ENCODE results near the gene BRMS1.
"Not testable (repeated sequence)": the region's sequence is repeated elsewhere in the genome, so short reads cannot be mapped to it uniquely, and the experiment has no call there.

BRMS1 gene

GRCh38 chr11:66344550-66345315 lies at the start of gene BRMS1:
Gene BRMS1 (minus strand): TSS chr11:66345104. CDS start chr11:66342234, 2,870 bp downstream.
- peak; percentile 83 for DNase-seq

GRCh38 chr11:66393954-66394353 lies 49.0 kb upstream of the BRMS1 start:
- no peak for DNase-seq

GRCh38 chr11:66391322-66391721 lies 46.4 kb upstream of the BRMS1 start:
- DNase-seq, result no peak

- peak; percentile 23 for DNase-seq
These were observed 44.0 kb upstream of the BRMS1 start for GRCh38 chr11:66388780-66389386.

- peak; percentile 40 for DNase-seq
These were observed 41.5 kb upstream of the BRMS1 start for GRCh38 chr11:66386171-66387069.

GRCh38 chr11:66384316-66384715 lies 39.4 kb upstream of the BRMS1 start:
- not testable (repeated sequence) for DNase-seq

GRCh38 chr11:66380264-66380663 lies 35.4 kb upstream of the BRMS1 start:
- DNase-seq, result not testable (repeated sequence)

GRCh38 chr11:66373690-66374287 lies 28.9 kb upstream of the BRMS1 start:
- DNase-seq, result not testable (repeated sequence)

- no peak for DNase-seq
These were observed 28.4 kb upstream of the BRMS1 start for GRCh38 chr11:66373265-66373664.

GRCh38 chr11:66371627-66372415 lies 26.9 kb upstream of the BRMS1 start, which contains the start of gene SLC29A2:
Gene SLC29A2 (minus strand): TSS chr11:66371760. CDS start chr11:66371591, 169 bp downstream.
- peak; percentile 44 for DNase-seq

GRCh38 chr11:66369073-66369894 lies 24.4 kb upstream of the BRMS1 start:
- DNase-seq, result no peak

- no peak for DNase-seq
These were observed 23.6 kb upstream of the BRMS1 start for GRCh38 chr11:66368484-66368883.

- DNase-seq, result no peak
These were observed 22.8 kb upstream of the BRMS1 start for GRCh38 chr11:66367561-66368312.

- DNase-seq, result no peak
These were observed 22.1 kb upstream of the BRMS1 start for GRCh38 chr11:66366844-66367477.

GRCh38 chr11:66365711-66366619 lies 21.1 kb upstream of the BRMS1 start:
- no peak for DNase-seq

GRCh38 chr11:66365166-66365565 lies 20.3 kb upstream of the BRMS1 start:
- DNase-seq, result no peak

- no peak for DNase-seq
These were observed 19.1 kb upstream of the BRMS1 start for GRCh38 chr11:66363805-66364535.

GRCh38 chr11:66363187-66363601 lies 18.3 kb upstream of the BRMS1 start:
- no peak for DNase-seq
